Naive thymus-derived CD4-positive, alpha-beta T cell (primary cell): ENCODE measurements around the gene RGMB. TPM values are rescaled to one million over a fixed set of nuclear protein-coding genes. Genes with fewer than 3 reads are reported as not detected.

Experiments used
- ATAC-seq: fragments of 150-1000 bp; cut with Tn5 transposase; 2 replicates; pipeline ENCODE4 v1.10.0; 2021; ENCODE audit warnings: mild to moderate bottlenecking, moderate library complexity
- CTCF ChIA-PET: fragments of 350-600 bp; sonication (Branson Sonifier 250); formaldehyde crosslinking; loops from one replicate; lab custom pipeline; 2021; ENCODE audit warnings: antibody characterized with exemption; lab: Charles Lee
- POLR2A ChIA-PET: fragments of 350-600 bp; sonication (Branson Sonifier 250); formaldehyde crosslinking; loops from one replicate; lab custom pipeline; 2021; ENCODE audit warnings: antibody characterized with exemption, inconsistent platforms; lab: Charles Lee
- DNase-seq, 9 donors: peaks; one replicate each; pipeline versions ENCODE4 v3.0.0 to v3.0.0-alpha.2; 2020 to 2022; ENCODE audit warnings: mixed read lengths in 1 of 9
- H3K27ac ChIP-seq: one replicate; pipeline ENCODE4 v1.7.0; 2013; ENCODE audit warnings: mild to moderate bottlenecking, low read depth, low read length, moderate library complexity
- H3K27me3 ChIP-seq, 2 donors: one replicate each; pipeline ENCODE4 v1.7.0; 2013; ENCODE audit warnings: low read length in 2 of 2, mild to moderate bottlenecking in 2 of 2, moderate library complexity in 2 of 2; ENCODE audit not compliant: control insufficient read depth in 2 of 2, insufficient read depth in 2 of 2
- H3K36me3 ChIP-seq, 3 experiments: 1 replicate in 2 of 3; 2 replicates in 1 of 3; pipeline ENCODE4 v1.7.0; 2013; ENCODE audit warnings: low read length in 3 of 3, mild to moderate bottlenecking in 3 of 3, moderate library complexity in 1 of 3; ENCODE audit not compliant: insufficient read depth in 3 of 3, control insufficient read depth in 2 of 3
- H3K4me1 ChIP-seq, 2 donors: one replicate each; pipeline ENCODE4 v1.7.0; 2013; ENCODE audit warnings: low read length in 2 of 2, mild to moderate bottlenecking in 2 of 2, moderate library complexity in 1 of 2; ENCODE audit not compliant: control insufficient read depth in 2 of 2, insufficient read depth in 2 of 2
- H3K4me3 ChIP-seq: 2 replicates; pipeline ENCODE4 v1.7.0; 2013; ENCODE audit warnings: mild to moderate bottlenecking, low read length
- H3K9me3 ChIP-seq, 3 experiments: 1 replicate in 2 of 3; 2 replicates in 1 of 3; pipeline ENCODE4 v1.7.0; 2013; ENCODE audit warnings: low read length in 3 of 3; ENCODE audit not compliant: control insufficient read depth in 2 of 3
- H3K27ac Mint-ChIP-seq, 9 donors: one replicate each; pipeline ENCODE4 v1.8.0; 2020 to 2022; ENCODE audit warnings: mixed read lengths in 9 of 9, mild to moderate bottlenecking in 8 of 9, moderate library complexity in 5 of 9, inconsistent platforms in 2 of 9
- H3K27me3 Mint-ChIP-seq, 5 donors: one replicate each; pipeline ENCODE4 v1.8.0; 2021 to 2022; ENCODE audit warnings: mixed read lengths in 5 of 5, mild to moderate bottlenecking in 1 of 5
- H3K36me3 Mint-ChIP-seq, 5 donors: one replicate each; pipeline ENCODE4 v1.8.0; 2020 to 2022; ENCODE audit warnings: mixed read lengths in 5 of 5, mild to moderate bottlenecking in 3 of 5, inconsistent platforms in 1 of 5
- H3K4me1 Mint-ChIP-seq, 7 donors: one replicate each; pipeline ENCODE4 v1.8.0; 2020 to 2022; ENCODE audit warnings: mixed read lengths in 7 of 7, mild to moderate bottlenecking in 3 of 7, inconsistent platforms in 1 of 7
- H3K4me3 Mint-ChIP-seq, 10 donors: one replicate each; pipeline ENCODE4 v1.8.0; 2020 to 2022; ENCODE audit warnings: mild to moderate bottlenecking in 10 of 10, mixed read lengths in 10 of 10, moderate library complexity in 6 of 10, inconsistent platforms in 2 of 10
- H3K9me3 Mint-ChIP-seq, 11 donors: one replicate each; pipeline ENCODE4 v1.8.0; 2020 to 2022; ENCODE audit warnings: mixed read lengths in 11 of 11, mild to moderate bottlenecking in 4 of 11, inconsistent platforms in 1 of 11, moderate library complexity in 1 of 11
- intact Hi-C, 2 donors: fragments of 100-400 bp; cut with micrococcal nuclease; formaldehyde crosslinking; loops; one replicate each; pipeline ENCODE4 v1.15.1; 2023
- polyA plus RNA-seq, 2 donors: library from polyadenylated mRNA; unstranded; fragments of 300-500 nt; fragmentation: Illumina TruSeq; gene quantifications; one replicate each; pipeline ENCODE4 v1.2.3, GENCODE V29; 2021
- total RNA-seq, 6 experiments: library from RNA in 5 of 6; stranded (reverse) in 5 of 6; gene quantifications; 1 replicate in 5 of 6; 2 replicates in 1 of 6; pipeline ENCODE4 v1.2.3 and lab custom pipeline; 2021 to 2026

The RGMB gene
- total and polyA plus RNA-seq, 7 experiments from 2014 or later: 0.41 to 22.4 (median 9.5) TPM

GRCh38 chr5:98798847-98799246 lies 25.4 kb downstream of the RGMB start:
- POLR2A ChIA-PET: no interaction called here
- no peak for ATAC-seq
- H3K27me3 Mint-ChIP-seq: peaks cover 0 to 2% (median 0%) of the 10 kb centered on the region in 5 donors
- Histone ChIP-seq H3K4me3 (no peak overlapping the region), H3K9me3 (no peaks in the 10 kb centered on the region), H3K36me3 (no peaks in the 10 kb centered on the region), H3K27me3 (no peaks in the 10 kb centered on the region), H3K27ac (no peak overlapping the region), H3K4me1 (no peaks in the 10 kb centered on the region)
- no peaks in the 10 kb centered on the region for H3K9me3 Mint-ChIP-seq
- intact Hi-C loops: no loop called here
- CTCF ChIA-PET: interaction anchor here (1.2 to 1.3 kb wide), 2 partner anchors 11 to 29 kb away, joined by 3 to 4 read pairs; no protein-coding TSS in a partner anchor
- H3K27ac Mint-ChIP-seq: no peak overlapping the region
- H3K4me3 Mint-ChIP-seq: no peak overlapping the region
- peaks cover 0 to 17% (median 0%) of the 10 kb centered on the region in 7 donors for H3K4me1 Mint-ChIP-seq
- peaks cover 0 to 12% (median 3%) of the 10 kb centered on the region in 5 donors for H3K36me3 Mint-ChIP-seq
- no peak for DNase-seq

DNA sequence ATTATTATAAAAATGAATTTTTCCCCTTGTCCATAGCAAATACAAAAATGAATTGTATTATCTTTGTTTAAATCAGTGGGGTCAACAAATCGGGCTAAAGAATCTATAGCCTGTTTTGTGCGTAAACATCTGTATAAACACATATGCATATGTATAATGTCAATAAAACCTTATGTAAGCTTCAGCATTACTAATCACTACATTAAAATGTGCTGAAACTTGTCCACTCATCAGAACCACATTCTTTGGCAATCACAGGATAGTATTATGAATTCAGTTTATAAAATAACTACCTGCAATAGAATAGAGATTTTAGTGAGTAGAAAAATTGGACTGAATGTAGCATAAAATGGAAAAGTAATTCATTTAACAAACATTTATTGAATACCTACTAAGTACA lies 30.6 kb downstream of the RGMB start:
- Histone ChIP-seq H3K27me3 (no peaks in the 10 kb centered on the region), H3K9me3 (peaks cover 0 to 12% (median 3%) of the 10 kb centered on the region in 3 experiments), H3K4me3 (no peak overlapping the region), H3K4me1 (no peaks in the 10 kb centered on the region), H3K36me3 (no peaks in the 10 kb centered on the region), H3K27ac (no peak overlapping the region)
- no peak overlapping the region for H3K27ac Mint-ChIP-seq
- no peak for ATAC-seq
- H3K27me3 Mint-ChIP-seq: peaks cover 0 to under 1% (median 0%) of the 10 kb centered on the region in 5 donors
- H3K9me3 Mint-ChIP-seq: peaks cover 0 to 42% (median 24%) of the 10 kb centered on the region in 11 donors
- CTCF ChIA-PET: no interaction called here
- POLR2A ChIA-PET: no interaction called here
- no peak overlapping the region for H3K4me3 Mint-ChIP-seq
- no peak for DNase-seq
- intact Hi-C loops: no loop called here
- H3K36me3 Mint-ChIP-seq: peaks cover 3 to 32% (median 12%) of the 10 kb centered on the region in 5 donors
- no peaks in the 10 kb centered on the region for H3K4me1 Mint-ChIP-seq

GRCh38 chr5:98805070-98805469 lies 31.6 kb downstream of the RGMB start:
- H3K27me3 ChIP-seq: no peaks in the 10 kb centered on the region
- Mint-ChIP-seq H3K36me3 (peaks cover 3 to 32% (median 12%) of the 10 kb centered on the region in 5 donors), H3K27me3 (no peaks in the 10 kb centered on the region), H3K4me3 (peak overlapping the region in 1 of 10 donors; percentile 9), H3K9me3 (peaks cover 0 to 43% (median 24%) of the 10 kb centered on the region in 11 donors), H3K27ac (no peak overlapping the region), H3K4me1 (no peaks in the 10 kb centered on the region)
- ATAC-seq (no peak), DNase-seq (no peak)
- H3K4me1 ChIP-seq: no peaks in the 10 kb centered on the region
- peaks cover 0 to 12% (median 3%) of the 10 kb centered on the region in 3 experiments for H3K9me3 ChIP-seq
- no peaks in the 10 kb centered on the region for H3K36me3 ChIP-seq
- intact Hi-C loops: no loop called here
- CTCF ChIA-PET: interaction anchor here (0.5 kb wide), 1 partner anchor 1079 kb away, joined by 4 read pairs; no protein-coding TSS in a partner anchor
- H3K27ac ChIP-seq: no peak overlapping the region
- H3K4me3 ChIP-seq: no peak overlapping the region
- POLR2A ChIA-PET: no interaction called here

GRCh38 chr5:98807806-98808205 lies 34.3 kb downstream of the RGMB start:
- Mint-ChIP-seq H3K36me3 (peaks cover 3 to 32% (median 12%) of the 10 kb centered on the region in 5 donors), H3K27me3 (no peaks in the 10 kb centered on the region)
- no peak for DNase-seq

DNA sequence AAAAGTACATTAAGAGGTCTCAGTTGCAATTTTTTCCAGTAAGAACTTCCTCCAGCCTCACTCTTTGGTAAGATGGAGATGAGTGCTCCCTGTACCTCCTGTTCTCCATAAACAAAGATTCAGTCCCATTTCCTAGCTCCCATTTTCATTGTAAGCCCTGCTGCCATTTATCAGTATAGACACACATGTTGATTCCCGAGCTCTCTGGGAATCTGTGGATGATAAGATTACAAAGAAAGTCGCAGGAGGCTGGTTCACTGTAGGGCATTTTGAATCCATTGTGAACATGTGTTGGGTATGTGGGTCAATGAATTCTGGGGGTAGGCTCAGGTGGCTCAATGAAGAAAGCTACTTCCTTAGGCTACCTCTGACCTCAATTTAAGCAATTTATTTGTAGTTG lies 36.7 kb downstream of the RGMB start:
- Histone ChIP-seq H3K4me3 (no peak overlapping the region), H3K36me3 (no peaks in the 10 kb centered on the region), H3K27me3 (no peaks in the 10 kb centered on the region), H3K9me3 (peaks cover 0 to 12% (median 3%) of the 10 kb centered on the region in 3 experiments), H3K27ac (no peak overlapping the region), H3K4me1 (no peaks in the 10 kb centered on the region)
- intact Hi-C loops: no loop called here
- Mint-ChIP-seq H3K9me3 (peaks cover 0 to 40% (median 22%) of the 10 kb centered on the region in 11 donors), H3K27me3 (no peaks in the 10 kb centered on the region), H3K4me3 (no peak overlapping the region), H3K27ac (no peak overlapping the region), H3K36me3 (peaks cover 3 to 20% (median 9%) of the 10 kb centered on the region in 5 donors), H3K4me1 (peaks cover 0 to 4% (median 0%) of the 10 kb centered on the region in 7 donors)
- ATAC-seq: no peak
- POLR2A ChIA-PET: no interaction called here
- DNase-seq: no peak
- CTCF ChIA-PET: no interaction called here

More at GRCh38 chr5:98807806-98808205, 34.3 kb downstream of the RGMB start:
- Histone ChIP-seq H3K4me3 (no peak overlapping the region), H3K27ac (no peak overlapping the region), H3K27me3 (no peaks in the 10 kb centered on the region), H3K36me3 (no peaks in the 10 kb centered on the region), H3K4me1 (no peaks in the 10 kb centered on the region), H3K9me3 (peaks cover 0 to 12% (median 3%) of the 10 kb centered on the region in 3 experiments)
- Mint-ChIP-seq H3K27ac (no peak overlapping the region), H3K4me3 (no peak overlapping the region), H3K4me1 (no peaks in the 10 kb centered on the region), H3K9me3 (peaks cover 0 to 43% (median 24%) of the 10 kb centered on the region in 11 donors)
- ChIA-PET CTCF (no interaction called here), POLR2A (no interaction called here)
- no peak for ATAC-seq
- intact Hi-C loops: no loop called here

DNA sequence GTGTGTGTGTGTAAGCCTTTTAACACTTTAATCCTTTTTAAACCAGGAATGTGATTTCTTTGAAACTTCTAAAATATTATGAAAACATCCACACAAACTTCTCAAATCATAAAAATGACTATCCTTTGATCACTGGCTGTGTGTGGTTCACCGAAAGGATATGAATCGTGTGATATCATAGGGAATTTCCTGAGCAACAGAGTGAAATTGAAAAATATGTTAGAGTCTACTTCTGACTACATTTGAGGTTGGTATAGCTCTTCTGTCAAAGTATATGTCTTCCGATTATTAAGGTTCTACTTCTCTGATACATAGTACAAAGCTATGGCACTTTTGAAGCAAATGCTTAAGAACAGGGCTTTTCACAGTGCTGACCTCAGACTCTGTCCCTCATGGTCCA lies 40.3 kb downstream of the RGMB start:
- peaks cover 0 to 4% (median 0%) of the 10 kb centered on the region in 7 donors for H3K4me1 Mint-ChIP-seq
- Histone ChIP-seq H3K9me3 (no peaks in the 10 kb centered on the region), H3K36me3 (no peaks in the 10 kb centered on the region), H3K4me3 (no peak overlapping the region), H3K4me1 (no peaks in the 10 kb centered on the region), H3K27me3 (no peaks in the 10 kb centered on the region), H3K27ac (no peak overlapping the region)
- no peak overlapping the region for H3K4me3 Mint-ChIP-seq
- no peak for DNase-seq
- no peak overlapping the region for H3K27ac Mint-ChIP-seq
- peaks cover 0 to 14% (median 5%) of the 10 kb centered on the region in 5 donors for H3K36me3 Mint-ChIP-seq
- peaks cover 0 to 4% (median 0%) of the 10 kb centered on the region in 11 donors for H3K9me3 Mint-ChIP-seq
- intact Hi-C loops: no loop called here
- ChIA-PET POLR2A (no interaction called here), CTCF (interaction anchor here (0.6 to 1.1 kb wide), 2 partner anchors 17 to 45 kb away, joined by 3 to 4 read pairs; no protein-coding TSS in a partner anchor)
- no peak for ATAC-seq
- no peaks in the 10 kb centered on the region for H3K27me3 Mint-ChIP-seq
